Liver (tissue), 9 donors: ENCODE results near the gene DPM2. TPM values are rescaled to one million over a fixed set of nuclear protein-coding genes. Genes with fewer than 3 reads are reported as not detected.

ENCODE experiments used
- DNase-seq: peaks from one replicate; pipeline ENCODE4 v3.0.0-alpha.2; 2017; ENCODE audit warnings: low spot score
- H3K27ac ChIP-seq, 2 donors: one replicate each; pipeline ENCODE4 v1.7.0; 2013; ENCODE audit warnings: inconsistent platforms in 2 of 2, low read length in 2 of 2, control low read depth in 1 of 2, low read depth in 1 of 2, mild to moderate bottlenecking in 1 of 2
- H3K27me3 ChIP-seq, 4 donors: one replicate each; pipeline versions ENCODE4 v1.6.1 to v1.7.0; 2013; ENCODE audit warnings: low read length in 3 of 4, inconsistent platforms in 1 of 4, mild to moderate bottlenecking in 1 of 4, moderate library complexity in 1 of 4; ENCODE audit not compliant: control insufficient read depth in 4 of 4, insufficient read depth in 4 of 4
- H3K36me3 ChIP-seq, 4 donors: one replicate each; pipeline versions ENCODE4 v1.6.1 to v1.7.0; 2013; ENCODE audit warnings: low read length in 3 of 4, mild to moderate bottlenecking in 3 of 4, low read depth in 1 of 4, moderate library complexity in 1 of 4; ENCODE audit not compliant: control insufficient read depth in 4 of 4, insufficient read depth in 3 of 4
- H3K4me1 ChIP-seq, 4 donors: one replicate each; pipeline versions ENCODE4 v1.6.1 to v1.7.0; 2013; ENCODE audit warnings: low read length in 3 of 4, mild to moderate bottlenecking in 3 of 4, moderate library complexity in 1 of 4; ENCODE audit not compliant: control insufficient read depth in 4 of 4, insufficient read depth in 4 of 4
- H3K4me3 ChIP-seq, 3 donors: one replicate each; pipeline versions ENCODE4 v1.6.1 to v1.7.0; 2013; ENCODE audit warnings: low read length in 3 of 3, control low read depth in 1 of 3, low read depth in 1 of 3, mild to moderate bottlenecking in 1 of 3
- H3K9ac ChIP-seq, 2 donors: one replicate each; pipeline ENCODE4 v1.7.0; 2013; ENCODE audit warnings: low read length in 2 of 2, mild to moderate bottlenecking in 2 of 2, moderate library complexity in 2 of 2, control low read depth in 1 of 2, low read depth in 1 of 2
- H3K9me3 ChIP-seq, 4 donors: one replicate each; pipeline versions ENCODE4 v1.6.1 to v1.7.0; 2013; ENCODE audit warnings: low read length in 3 of 4; ENCODE audit not compliant: control insufficient read depth in 4 of 4
- EGR1 ChIP-seq, 2 donors: IDR thresholded peaks; 2 replicates each; pipeline ENCODE4 v1.6.1; 2016 to 2018; ENCODE audit warnings: antibody characterized with exemption in 2 of 2, low read depth in 2 of 2
- FOXA1 ChIP-seq: IDR thresholded peaks from 2 replicates; pipeline ENCODE4 v1.6.1; 2016; ENCODE audit warnings: antibody characterized with exemption
- FOXA2 ChIP-seq: IDR thresholded peaks from 2 replicates; pipeline ENCODE4 v1.6.1; 2016; ENCODE audit warnings: antibody characterized with exemption
- GABPA ChIP-seq, 2 donors: IDR thresholded peaks in 1 of 2; conservative IDR thresholded peaks in 1 of 2; 2 replicates each; pipeline ENCODE4 v1.6.1; 2016; ENCODE audit warnings: antibody characterized with exemption in 2 of 2, mild to moderate bottlenecking in 1 of 2, moderate library complexity in 1 of 2
- HNF4A ChIP-seq, 2 donors: conservative IDR thresholded peaks; 2 replicates each; pipeline ENCODE4 v1.6.1; 2016; ENCODE audit warnings: antibody characterized with exemption in 2 of 2, mild to moderate bottlenecking in 2 of 2
- HNF4G ChIP-seq: IDR thresholded peaks from 2 replicates; pipeline ENCODE4 v1.6.1; 2016; ENCODE audit warnings: antibody characterized with exemption
- JUND ChIP-seq, 2 donors: IDR thresholded peaks; 2 replicates each; pipeline ENCODE4 v1.6.1; 2016; ENCODE audit warnings: antibody characterized with exemption in 2 of 2
- NR2F2 ChIP-seq: IDR thresholded peaks from 2 replicates; pipeline ENCODE4 v1.6.1; 2016; ENCODE audit warnings: antibody characterized with exemption
- RAD21 ChIP-seq, 2 donors: IDR thresholded peaks; 2 replicates each; pipeline ENCODE4 v1.6.1; 2016; ENCODE audit warnings: antibody characterized with exemption in 2 of 2, mild to moderate bottlenecking in 2 of 2
- RXRA ChIP-seq, 2 donors: IDR thresholded peaks; 2 replicates each; pipeline ENCODE4 v1.6.1; 2017 to 2018; ENCODE audit warnings: antibody characterized with exemption in 2 of 2, mild to moderate bottlenecking in 1 of 2
- SP1 ChIP-seq: IDR thresholded peaks from 2 replicates; pipeline ENCODE4 v1.6.1; 2018; ENCODE audit warnings: antibody characterized with exemption, mild to moderate bottlenecking
- TAF1 ChIP-seq: conservative IDR thresholded peaks from 2 replicates; pipeline ENCODE4 v1.6.1; 2016; ENCODE audit warnings: antibody characterized with exemption, mild to moderate bottlenecking
- YY1 ChIP-seq: IDR thresholded peaks from 2 replicates; pipeline ENCODE4 v1.6.1; 2016; ENCODE audit warnings: antibody characterized with exemption, mild to moderate bottlenecking
- WGBS: extraction: QIAGEN DNeasy Blood & Tissue Kit; methylation state at CpG from one replicate; pipeline ENCODE4 v1.1.7; 2013; 5-methylcytosine and 5-hydroxymethylcytosine counted together
- polyA plus RNA-seq, 2 donors: library from polyadenylated mRNA; stranded (reverse) in 1 of 2; unstranded in 1 of 2; fragments of 200-250 nt in 1 of 2; fragments of >200 nt in 1 of 2; fragmentation: Nextera tagmentation in 1 of 2; extraction: Ambion mirVana in 1 of 2; gene quantifications; one replicate each; pipeline versions ENCODE4 v1.2.1 to v1.2.3, GENCODE V29; 2013 to 2015
- total RNA-seq, 2 donors: library from RNA; depleted of rRNA; stranded (reverse); fragments of >200 nt; gene quantifications; one replicate each; pipeline ENCODE4 v1.2.3, GENCODE V29; 2014
- TF ChIP-seq, protein P1 (sequence below): IDR thresholded peaks from 2 replicates; pipeline ENCODE4 v1.6.1; 2016; ENCODE audit warnings: antibody characterized with exemption
- TF ChIP-seq, protein P2 (sequence below): IDR thresholded peaks from 2 replicates; pipeline ENCODE4 v1.6.1; 2016; ENCODE audit warnings: antibody characterized with exemption
- TF ChIP-seq, protein P3 (sequence below): fragments of 150-350 bp; IDR thresholded peaks from 2 replicates; pipeline ENCODE4 v1.5.1; 2017; ENCODE audit warnings: improper control_type of control experiment, low read depth, low read length; ENCODE audit not compliant: missing input control
- TF ChIP-seq, protein P4 (sequence below): IDR thresholded peaks from 2 replicates; pipeline ENCODE4 v1.6.1; 2016; ENCODE audit warnings: antibody characterized with exemption, mild to moderate bottlenecking
- TF ChIP-seq, protein P5 (sequence below): IDR thresholded peaks from 2 replicates; pipeline ENCODE4 v1.6.1; 2016; ENCODE audit warnings: antibody characterized with exemption
- donor health status: healthy.
- donor health status: healthy.
- donor health status: healthy.
- donor health status: healthy.
- donor health status: healthy.

Gene DPM2
- total and polyA plus RNA-seq, 4 donors = 9.3 to 25.0 (median 22.0) TPM

DNA sequence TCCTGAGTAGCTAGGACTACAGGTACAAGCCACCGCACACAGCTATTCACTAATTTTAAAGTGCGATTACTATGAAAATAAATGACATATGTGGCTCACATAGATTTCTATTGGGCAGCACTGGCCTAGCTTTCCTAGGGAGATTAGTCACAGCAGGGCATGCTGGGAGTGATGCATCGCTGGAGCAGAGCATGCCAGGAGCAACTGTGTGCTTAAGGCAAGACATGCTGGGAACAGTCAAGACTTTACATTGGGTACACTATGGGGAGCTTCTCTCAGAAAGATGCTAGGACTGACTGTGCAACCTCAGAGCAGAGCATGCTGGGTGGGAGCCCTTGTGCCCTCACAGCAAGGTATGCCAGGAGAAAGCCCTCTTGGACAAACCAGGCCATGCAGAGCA lies 47.6 kb downstream of the DPM2 start:
- WGBS = 97% methylated on average over 3 of the region's 3 CpGs
- Histone ChIP-seq H3K27me3 (no peaks in the 10 kb centered on the region), H3K9me3 (peaks cover 0 to 6% (median 5%) of the 10 kb centered on the region in 4 donors), H3K4me3 (no peak overlapping the region), H3K36me3 (peaks cover 30 to 64% (median 49%) of the 10 kb centered on the region in 4 donors), H3K9ac (no peak overlapping the region), H3K27ac (no peak overlapping the region), H3K4me1 (no peaks in the 10 kb centered on the region)
- DNase-seq = no peak
- TF ChIP-seq, protein P1, sequence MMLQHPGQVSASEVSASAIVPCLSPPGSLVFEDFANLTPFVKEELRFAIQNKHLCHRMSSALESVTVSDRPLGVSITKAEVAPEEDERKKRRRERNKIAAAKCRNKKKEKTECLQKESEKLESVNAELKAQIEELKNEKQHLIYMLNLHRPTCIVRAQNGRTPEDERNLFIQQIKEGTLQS = no peak
- TF ChIP-seq JUND (IDR thresholded peaks at IDR 0.05) (no peak), HNF4A (conservative IDR thresholded peaks at IDR 0.05) (no peak), RXRA (IDR thresholded peaks at IDR 0.05) (no peak), GABPA (IDR thresholded peaks at IDR 0.05 in 1 of 2, conservative IDR thresholded peaks at IDR 0.05 in 1 of 2) (no peak), EGR1 (IDR thresholded peaks at IDR 0.05; ENCODE audit: low read depth in 2 of 2) (no peak), HNF4G (no peak), YY1 (no peak), TAF1 (no peak), NR2F2 (no peak), FOXA1 (no peak), FOXA2 (no peak)
- TF ChIP-seq, protein P2, sequence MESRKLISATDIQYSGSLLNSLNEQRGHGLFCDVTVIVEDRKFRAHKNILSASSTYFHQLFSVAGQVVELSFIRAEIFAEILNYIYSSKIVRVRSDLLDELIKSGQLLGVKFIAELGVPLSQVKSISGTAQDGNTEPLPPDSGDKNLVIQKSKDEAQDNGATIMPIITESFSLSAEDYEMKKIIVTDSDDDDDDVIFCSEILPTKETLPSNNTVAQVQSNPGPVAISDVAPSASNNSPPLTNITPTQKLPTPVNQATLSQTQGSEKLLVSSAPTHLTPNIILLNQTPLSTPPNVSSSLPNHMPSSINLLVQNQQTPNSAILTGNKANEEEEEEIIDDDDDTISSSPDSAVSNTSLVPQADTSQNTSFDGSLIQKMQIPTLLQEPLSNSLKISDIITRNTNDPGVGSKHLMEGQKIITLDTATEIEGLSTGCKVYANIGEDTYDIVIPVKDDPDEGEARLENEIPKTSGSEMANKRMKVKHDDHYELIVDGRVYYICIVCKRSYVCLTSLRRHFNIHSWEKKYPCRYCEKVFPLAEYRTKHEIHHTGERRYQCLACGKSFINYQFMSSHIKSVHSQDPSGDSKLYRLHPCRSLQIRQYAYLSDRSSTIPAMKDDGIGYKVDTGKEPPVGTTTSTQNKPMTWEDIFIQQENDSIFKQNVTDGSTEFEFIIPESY = no peak
- TF ChIP-seq, protein P3, sequence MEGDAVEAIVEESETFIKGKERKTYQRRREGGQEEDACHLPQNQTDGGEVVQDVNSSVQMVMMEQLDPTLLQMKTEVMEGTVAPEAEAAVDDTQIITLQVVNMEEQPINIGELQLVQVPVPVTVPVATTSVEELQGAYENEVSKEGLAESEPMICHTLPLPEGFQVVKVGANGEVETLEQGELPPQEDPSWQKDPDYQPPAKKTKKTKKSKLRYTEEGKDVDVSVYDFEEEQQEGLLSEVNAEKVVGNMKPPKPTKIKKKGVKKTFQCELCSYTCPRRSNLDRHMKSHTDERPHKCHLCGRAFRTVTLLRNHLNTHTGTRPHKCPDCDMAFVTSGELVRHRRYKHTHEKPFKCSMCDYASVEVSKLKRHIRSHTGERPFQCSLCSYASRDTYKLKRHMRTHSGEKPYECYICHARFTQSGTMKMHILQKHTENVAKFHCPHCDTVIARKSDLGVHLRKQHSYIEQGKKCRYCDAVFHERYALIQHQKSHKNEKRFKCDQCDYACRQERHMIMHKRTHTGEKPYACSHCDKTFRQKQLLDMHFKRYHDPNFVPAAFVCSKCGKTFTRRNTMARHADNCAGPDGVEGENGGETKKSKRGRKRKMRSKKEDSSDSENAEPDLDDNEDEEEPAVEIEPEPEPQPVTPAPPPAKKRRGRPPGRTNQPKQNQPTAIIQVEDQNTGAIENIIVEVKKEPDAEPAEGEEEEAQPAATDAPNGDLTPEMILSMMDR = no peak

DNA sequence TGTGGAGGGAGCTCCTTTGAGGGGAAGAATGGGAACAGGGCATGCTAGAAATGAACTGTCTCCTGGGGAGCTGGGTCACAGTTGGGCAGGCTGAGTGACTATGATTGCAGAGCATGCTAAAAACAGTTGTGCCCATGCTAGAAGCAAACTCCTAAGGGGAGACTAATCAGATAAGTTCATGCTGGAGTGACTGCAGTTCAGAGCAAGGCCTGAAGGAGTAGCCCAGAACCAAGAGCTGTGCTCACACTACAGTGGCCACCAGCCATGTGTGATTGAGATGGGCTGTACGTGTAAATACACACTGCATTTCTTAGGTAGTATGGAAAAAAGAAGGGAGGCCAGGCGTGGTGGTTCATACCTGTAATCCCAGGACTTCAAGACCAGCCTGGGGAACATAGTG lies 49.9 kb downstream of the DPM2 start:
- Histone ChIP-seq H3K4me1 (no peaks in the 10 kb centered on the region), H3K36me3 (peaks cover 15 to 41% (median 29%) of the 10 kb centered on the region in 4 donors), H3K4me3 (no peak overlapping the region), H3K9me3 (no peaks in the 10 kb centered on the region), H3K27ac (no peak overlapping the region), H3K27me3 (no peaks in the 10 kb centered on the region), H3K9ac (no peak overlapping the region)
- WGBS = 90% methylated on average over 2 of the region's 2 CpGs
- DNase-seq = no peak
- TF ChIP-seq HNF4G (no peak), RAD21 (IDR thresholded peaks at IDR 0.05) (no peak), RXRA (IDR thresholded peaks at IDR 0.05) (no peak), GABPA (IDR thresholded peaks at IDR 0.05 in 1 of 2, conservative IDR thresholded peaks at IDR 0.05 in 1 of 2) (no peak), EGR1 (IDR thresholded peaks at IDR 0.05; ENCODE audit: low read depth in 2 of 2) (no peak), YY1 (no peak), NR2F2 (no peak), FOXA1 (no peak), TAF1 (no peak), SP1 (no peak), HNF4A (conservative IDR thresholded peaks at IDR 0.05) (no peak), JUND (IDR thresholded peaks at IDR 0.05) (no peak), FOXA2 (no peak)
- TF ChIP-seq, protein P4, sequence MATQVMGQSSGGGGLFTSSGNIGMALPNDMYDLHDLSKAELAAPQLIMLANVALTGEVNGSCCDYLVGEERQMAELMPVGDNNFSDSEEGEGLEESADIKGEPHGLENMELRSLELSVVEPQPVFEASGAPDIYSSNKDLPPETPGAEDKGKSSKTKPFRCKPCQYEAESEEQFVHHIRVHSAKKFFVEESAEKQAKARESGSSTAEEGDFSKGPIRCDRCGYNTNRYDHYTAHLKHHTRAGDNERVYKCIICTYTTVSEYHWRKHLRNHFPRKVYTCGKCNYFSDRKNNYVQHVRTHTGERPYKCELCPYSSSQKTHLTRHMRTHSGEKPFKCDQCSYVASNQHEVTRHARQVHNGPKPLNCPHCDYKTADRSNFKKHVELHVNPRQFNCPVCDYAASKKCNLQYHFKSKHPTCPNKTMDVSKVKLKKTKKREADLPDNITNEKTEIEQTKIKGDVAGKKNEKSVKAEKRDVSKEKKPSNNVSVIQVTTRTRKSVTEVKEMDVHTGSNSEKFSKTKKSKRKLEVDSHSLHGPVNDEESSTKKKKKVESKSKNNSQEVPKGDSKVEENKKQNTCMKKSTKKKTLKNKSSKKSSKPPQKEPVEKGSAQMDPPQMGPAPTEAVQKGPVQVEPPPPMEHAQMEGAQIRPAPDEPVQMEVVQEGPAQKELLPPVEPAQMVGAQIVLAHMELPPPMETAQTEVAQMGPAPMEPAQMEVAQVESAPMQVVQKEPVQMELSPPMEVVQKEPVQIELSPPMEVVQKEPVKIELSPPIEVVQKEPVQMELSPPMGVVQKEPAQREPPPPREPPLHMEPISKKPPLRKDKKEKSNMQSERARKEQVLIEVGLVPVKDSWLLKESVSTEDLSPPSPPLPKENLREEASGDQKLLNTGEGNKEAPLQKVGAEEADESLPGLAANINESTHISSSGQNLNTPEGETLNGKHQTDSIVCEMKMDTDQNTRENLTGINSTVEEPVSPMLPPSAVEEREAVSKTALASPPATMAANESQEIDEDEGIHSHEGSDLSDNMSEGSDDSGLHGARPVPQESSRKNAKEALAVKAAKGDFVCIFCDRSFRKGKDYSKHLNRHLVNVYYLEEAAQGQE = no peak
- TF ChIP-seq, protein P2 = no peak
- TF ChIP-seq, protein P5, sequence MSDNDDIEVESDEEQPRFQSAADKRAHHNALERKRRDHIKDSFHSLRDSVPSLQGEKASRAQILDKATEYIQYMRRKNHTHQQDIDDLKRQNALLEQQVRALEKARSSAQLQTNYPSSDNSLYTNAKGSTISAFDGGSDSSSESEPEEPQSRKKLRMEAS = no peak
- TF ChIP-seq, protein P3 = no peak
- TF ChIP-seq, protein P1 = no peak
